Measurements from ENCODE around the gene DPP9.
"Not testable (repeated sequence)": the region's sequence is repeated elsewhere in the genome, so short reads cannot be mapped to it uniquely, and the experiment has no call there.

The DPP9 gene

DNA sequence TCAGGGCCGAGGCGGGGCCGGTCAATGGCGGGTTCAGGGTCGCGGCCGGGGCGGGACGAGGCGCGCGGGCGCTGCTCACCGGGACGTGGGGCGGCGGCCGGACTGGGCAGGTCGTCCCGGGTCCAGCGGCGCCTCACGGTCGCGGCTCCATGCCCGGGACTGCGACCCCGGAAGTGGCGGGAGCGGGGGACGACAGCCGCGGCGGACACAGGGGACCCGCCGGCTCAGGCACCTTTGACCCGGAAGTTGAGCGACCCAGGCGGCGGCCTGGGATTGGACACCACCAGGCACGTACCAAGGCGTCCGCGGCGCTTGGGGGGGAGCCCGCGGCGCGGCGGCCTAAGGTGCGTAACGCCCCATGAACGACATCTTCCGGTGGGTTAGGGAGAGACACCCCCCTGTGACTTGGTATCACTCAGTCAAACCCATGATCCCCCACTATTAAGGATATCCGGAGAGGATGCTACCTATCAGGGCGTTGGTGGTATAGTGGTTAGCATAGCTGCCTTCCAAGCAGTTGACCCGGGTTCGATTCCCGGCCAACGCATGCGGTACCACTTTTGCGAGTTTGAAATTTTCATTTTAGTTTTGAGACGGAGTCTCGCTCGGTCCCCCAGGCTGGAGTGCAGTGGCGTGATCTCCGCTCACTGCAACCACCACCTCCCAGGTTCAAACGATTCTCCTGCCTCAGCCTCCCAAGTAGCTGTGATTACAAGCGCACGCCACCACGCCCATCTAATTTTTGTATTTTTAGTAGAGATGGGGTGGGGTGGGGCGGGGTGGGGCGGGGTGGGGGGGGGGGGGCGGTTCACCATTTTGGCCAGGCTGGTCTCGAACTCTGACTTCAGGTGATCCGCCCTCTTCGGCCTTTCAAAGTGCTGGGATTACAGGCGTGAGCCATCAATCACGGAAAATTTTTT, at the start of gene DPP9:
TSS of gene DPP9 (minus strand) at position 248 of the 920 bp plus-strand sequence. CDS start 3,936 bp downstream, outside the sequence.
- peak; percentile 98 for DNase-seq (ENCODE audit: low read depth, low spot score)

DNA sequence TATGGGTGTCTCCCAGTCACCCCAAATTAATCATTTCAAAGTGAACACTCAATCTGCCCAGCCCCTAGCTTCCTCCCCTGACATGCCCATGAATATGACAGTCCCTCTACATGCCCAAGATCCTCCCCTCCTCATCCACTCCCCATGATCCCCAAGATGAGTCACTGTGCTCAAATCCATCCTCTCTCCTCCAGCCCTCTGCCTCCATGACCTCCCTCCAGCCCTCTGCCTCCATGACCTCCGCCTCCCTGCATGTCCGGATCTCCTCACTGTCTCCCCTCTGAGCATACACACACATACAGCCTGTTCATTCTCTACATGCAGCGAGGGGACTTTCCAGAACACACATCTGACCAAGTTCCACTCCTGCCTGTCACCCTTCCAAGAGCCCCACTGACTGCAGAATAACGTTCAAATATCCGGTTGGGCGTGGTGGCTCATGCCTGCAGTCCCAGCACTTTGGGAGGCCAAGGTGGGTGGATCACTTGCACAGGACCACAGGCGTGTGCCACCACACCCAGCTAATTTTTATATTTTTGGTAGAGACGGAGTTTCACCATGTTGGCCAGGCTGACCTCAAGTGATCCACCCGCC, 49.5 kb upstream of the DPP9 start:
- no peak for DNase-seq (ENCODE audit: low read depth, low spot score)

GRCh38 chr19:4772566-4772965, 48.9 kb upstream of the DPP9 start:
- no peak for DNase-seq (ENCODE audit: low read depth, low spot score)

GRCh38 chr19:4768934-4769777, 45.5 kb upstream of the DPP9 start:
- peak; percentile 51 for DNase-seq (ENCODE audit: low read depth, low spot score)

DNA sequence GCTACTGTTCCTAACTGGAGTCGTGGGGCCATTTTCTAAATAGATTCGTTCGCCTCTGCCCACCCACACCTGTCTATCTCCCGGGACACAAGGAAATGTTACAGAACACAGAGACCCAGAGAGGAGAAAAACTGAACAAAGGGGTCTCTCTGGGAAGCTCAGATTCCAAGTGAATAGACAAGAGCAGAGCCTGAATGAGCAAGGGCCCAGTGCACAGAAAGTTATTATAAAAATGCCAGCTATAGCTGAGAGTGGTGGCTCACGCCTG, 40.7 kb upstream of the DPP9 start:
- no peak for DNase-seq (ENCODE audit: low read depth, low spot score)

GRCh38 chr19:4763021-4763420, 39.4 kb upstream of the DPP9 start:
- DNase-seq (ENCODE audit: low read depth, low spot score), result no peak

GRCh38 chr19:4760285-4760650, 36.6 kb upstream of the DPP9 start:
- no peak for DNase-seq (ENCODE audit: low read depth, low spot score)

DNA sequence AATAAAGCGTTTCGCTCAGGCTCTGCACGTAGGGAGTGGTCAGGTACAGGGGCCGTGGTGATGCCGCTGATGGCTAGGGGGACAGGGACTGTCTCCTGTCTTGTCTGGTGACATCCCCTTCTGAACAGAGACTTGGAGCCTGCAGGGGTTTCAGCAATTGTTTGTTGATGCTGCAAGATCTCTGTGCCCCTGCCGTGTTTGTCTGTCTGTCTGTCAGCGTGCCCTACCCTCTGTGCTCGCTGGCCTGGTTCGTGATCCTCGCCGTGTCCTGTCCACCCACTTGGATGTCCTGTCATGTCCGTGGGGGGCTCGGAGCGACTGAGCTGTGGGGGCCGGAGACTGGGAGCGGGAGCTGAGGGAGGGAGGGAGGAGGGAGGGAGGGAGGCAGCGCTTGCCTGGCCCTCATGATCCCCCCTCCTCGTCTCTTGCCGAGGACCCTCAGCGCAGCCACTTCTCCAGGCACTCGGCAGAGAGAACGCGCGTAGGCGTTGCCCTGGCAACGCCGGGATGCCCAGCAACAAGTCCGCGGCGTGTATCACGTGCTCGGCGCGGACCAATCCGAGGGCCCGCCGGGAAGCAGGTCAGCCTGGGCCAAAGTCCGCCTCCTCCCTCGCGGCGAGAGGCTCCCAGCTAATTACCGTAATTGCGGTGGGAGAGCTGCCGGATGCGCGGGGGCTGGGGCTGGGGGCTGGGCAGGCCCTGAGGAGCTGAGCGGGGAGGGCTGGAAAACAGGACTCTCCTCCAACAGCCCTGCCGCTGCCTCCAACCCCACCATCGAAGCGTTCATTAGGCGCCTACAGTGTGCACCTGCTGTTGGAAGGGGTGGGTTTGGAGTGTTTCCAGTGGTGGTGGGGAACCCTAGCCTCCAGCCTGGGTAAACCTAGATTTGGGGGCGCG, 36.0 kb upstream of the DPP9 start:
- DNase-seq (ENCODE audit: low read depth, low spot score), result peak; percentile 7

- DNase-seq (ENCODE audit: low read depth, low spot score), result no peak
Observed at GRCh38 chr19:4758659-4759058, 35.0 kb upstream of the DPP9 start.

- no peak for DNase-seq (ENCODE audit: low read depth, low spot score)
Observed at GRCh38 chr19:4758082-4758481, 34.4 kb upstream of the DPP9 start.

GRCh38 chr19:4755459-4755858, 31.8 kb upstream of the DPP9 start:
- DNase-seq (ENCODE audit: low read depth, low spot score), result no peak

- no peak for DNase-seq (ENCODE audit: low read depth, low spot score)
Observed at GRCh38 chr19:4754248-4754647, 30.6 kb upstream of the DPP9 start.

DNA sequence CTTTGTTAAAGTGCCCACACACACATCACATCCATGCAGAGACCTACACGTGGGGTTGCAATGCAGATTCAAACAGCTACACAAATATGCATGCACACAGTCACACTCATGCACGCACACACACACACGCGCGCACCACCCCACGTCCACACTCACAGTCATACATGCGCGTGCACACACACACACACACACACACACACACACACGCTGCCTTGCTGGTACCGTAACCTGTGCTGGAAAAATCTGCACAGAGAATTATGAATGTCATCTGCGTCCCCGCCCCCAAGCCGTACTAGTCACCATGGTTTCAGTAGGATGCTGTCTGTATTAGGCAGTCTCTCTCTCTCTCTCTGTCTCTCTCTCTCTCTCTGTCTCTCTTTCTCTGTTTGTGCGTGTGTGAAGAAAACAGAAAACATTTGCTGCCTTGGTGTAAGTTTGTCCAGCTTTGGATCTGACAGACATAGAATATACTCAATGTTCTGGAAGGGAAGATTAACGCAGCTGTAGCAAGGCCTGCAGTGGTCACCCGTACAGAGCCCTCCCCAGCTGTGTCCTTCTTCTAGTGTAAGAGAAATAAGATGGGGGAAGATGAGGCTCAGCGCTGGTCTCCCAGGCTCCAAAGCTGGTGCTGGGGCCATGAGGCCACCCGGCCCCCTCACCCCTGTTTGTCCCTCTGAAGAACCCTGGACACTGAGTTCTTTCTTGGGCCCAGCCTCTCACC, 26.4 kb upstream of the DPP9 start:
- no peak for DNase-seq (ENCODE audit: low read depth, low spot score)

GRCh38 chr19:4748589-4748988, 24.9 kb upstream of the DPP9 start:
- DNase-seq (ENCODE audit: low read depth, low spot score), result no peak

DNA sequence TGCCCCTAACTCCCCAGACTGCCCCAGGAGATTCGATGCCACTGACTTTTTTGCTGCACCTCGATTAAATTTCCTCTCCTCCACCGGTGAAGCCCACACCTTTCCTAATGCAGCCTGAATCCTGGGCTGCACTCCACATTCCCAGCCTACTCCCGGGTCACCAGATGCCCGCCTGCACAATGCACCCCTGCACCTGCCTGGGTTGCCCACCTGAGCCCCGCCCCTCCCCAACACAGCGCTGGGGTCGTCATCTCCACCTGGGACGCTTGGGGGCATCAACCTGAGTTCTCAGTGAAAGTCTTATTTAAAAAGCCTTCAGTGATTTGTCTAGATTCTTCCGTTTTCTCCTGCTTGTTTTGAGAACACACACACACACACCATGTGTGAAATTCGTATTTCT, 24.5 kb upstream of the DPP9 start:
- no peak for DNase-seq (ENCODE audit: low read depth, low spot score)

GRCh38 chr19:4745986-4746385, 22.3 kb upstream of the DPP9 start:
- DNase-seq (ENCODE audit: low read depth, low spot score), result no peak

- not testable (repeated sequence) for DNase-seq (ENCODE audit: low read depth, low spot score)
Observed at GRCh38 chr19:4745175-4745574, 21.5 kb upstream of the DPP9 start.

DNA sequence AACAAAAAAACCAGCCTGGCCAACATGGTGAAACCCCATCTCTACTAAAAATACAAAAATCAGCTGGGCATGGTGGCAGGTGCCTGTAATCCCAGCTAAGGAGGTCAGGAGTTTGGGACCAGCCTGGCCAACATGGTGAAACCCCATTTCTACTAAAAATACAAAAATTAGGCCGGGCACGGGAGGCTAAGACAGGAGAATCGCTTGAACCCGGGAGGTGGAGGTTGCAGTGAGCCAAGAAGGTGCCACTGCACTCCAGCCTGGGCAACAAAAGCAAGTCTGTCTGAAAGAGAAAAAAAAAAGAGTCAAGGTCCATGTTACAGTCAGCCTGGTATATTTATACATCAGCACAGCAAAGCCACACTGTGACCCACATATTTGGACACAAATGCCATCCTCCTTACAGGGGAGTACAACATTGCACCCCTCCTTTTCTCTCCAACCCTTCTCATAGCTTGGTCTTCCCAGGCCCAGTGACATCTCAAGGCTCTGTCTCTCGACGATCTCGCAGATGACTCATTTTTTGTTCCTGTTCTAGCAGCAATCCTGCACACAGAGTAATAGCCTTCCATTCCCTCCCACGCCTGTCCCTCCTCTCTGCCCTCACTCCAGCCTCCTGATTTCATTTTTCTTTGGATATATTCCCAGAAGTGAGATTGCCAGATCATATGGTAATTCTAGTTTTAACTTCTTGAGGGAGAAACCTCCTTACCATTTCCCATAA, 21.0 kb upstream of the DPP9 start:
- DNase-seq (ENCODE audit: low read depth, low spot score), result no peak

DNA sequence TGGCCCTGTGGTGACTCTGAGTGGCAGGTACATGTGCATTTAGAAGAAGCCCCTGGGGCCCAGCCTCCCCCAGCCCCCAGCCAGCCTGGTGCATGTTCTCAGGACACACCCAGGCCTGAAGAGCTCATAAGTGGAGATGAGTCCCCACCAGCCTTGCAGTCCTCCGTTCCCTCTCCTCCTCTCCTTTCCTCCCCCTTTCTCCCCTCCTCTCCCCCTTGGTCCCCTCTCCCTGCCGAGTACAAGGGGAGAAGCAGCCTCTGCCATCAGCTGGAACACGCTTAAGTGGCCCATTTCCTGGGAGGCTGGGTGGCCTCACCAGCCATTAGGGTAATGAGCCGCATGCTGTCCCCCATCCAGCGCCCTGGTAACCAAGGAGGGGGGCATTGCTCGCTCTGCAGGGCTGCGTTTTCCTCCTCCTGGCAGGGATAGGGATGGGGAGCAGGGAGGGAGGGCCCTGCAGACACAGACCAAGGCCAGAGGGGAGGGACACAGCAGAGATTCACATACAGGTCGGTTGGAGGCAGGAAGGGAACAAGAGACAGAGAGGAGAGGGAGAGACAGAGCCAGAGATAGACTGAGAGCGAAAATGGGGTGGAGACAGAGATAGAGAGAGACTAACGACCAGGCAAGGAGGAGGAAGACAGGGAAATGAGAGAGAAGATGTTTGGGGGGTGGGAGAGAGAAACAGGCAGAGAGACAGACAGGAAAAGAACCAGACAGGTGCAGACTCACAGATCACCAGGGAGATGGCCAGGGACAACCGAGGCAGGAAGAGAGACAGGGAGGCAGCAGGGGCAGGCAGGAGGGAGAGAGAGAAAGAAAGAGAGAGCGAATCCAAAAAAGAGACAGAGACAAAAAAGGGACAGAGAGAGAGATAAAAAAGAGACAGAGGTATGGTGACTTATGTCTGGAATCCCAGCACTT, 19.3 kb upstream of the DPP9 start:
- DNase-seq (ENCODE audit: low read depth, low spot score), result no peak

Measured in activated CD4-positive, CD25-positive, alpha-beta regulatory T cell treated with anti-CD3 and anti-CD28 coated beads, Interleukin-2, amount 50 U/mL, for 16 hours (primary cell).